IMR-90 (cell line): ENCODE measurements around the gene S100A4. TPM values are rescaled to one million over a fixed set of nuclear protein-coding genes. Genes with fewer than 3 reads are reported as not detected.

Source experiments
- ATAC-seq: fragments of 200-7000 bp; cut with Tn5 transposase; 2 replicates; pipeline ENCODE4 v1.9.1; 2020; ENCODE audit warnings: low read depth, mild to moderate bottlenecking, moderate library complexity
- BruUV-seq: library from RNA; stranded (reverse); fragments of 400-500 nt; replicated peaks from 2 replicates; lab custom pipeline; 2021; lab: Mats Ljungman, UMichigan
- CTCF ChIA-PET: fragments of 300-600 bp; formaldehyde crosslinking; extraction: SDS; loops from one replicate; lab custom pipeline; 2021; ENCODE audit warnings: antibody characterized with exemption; lab: Yijun Ruan, JAX
- POLR2A ChIA-PET: fragments of 300-600 bp; sonication (Branson Sonifier 250); formaldehyde crosslinking; loops from one replicate; lab custom pipeline; 2022; ENCODE audit warnings: antibody characterized with exemption; ENCODE audit not compliant: unreplicated experiment; lab: Charles Lee
- DNase-seq: peaks from one replicate; pipeline ENCODE4 v3.0.0; 2013
- H2AFZ ChIP-seq: replicated peaks from 2 replicates; pipeline ENCODE3; 2013; ENCODE audit warnings: low read length, mild to moderate bottlenecking; ENCODE audit not compliant: poor library complexity
- H2AK5ac ChIP-seq: 2 replicates; pipeline ENCODE4 v1.6.1; 2013; ENCODE audit warnings: low read depth, low read length, inconsistent platforms
- H2AK9ac ChIP-seq: replicated peaks from 2 replicates; pipeline ENCODE3; 2013; ENCODE audit warnings: mild to moderate bottlenecking, low read depth, low read length, moderate library complexity; ENCODE audit not compliant: poor library complexity
- H2BK120ac ChIP-seq: 2 replicates; pipeline ENCODE4 v1.6.1; 2013; ENCODE audit warnings: low read depth, low read length, inconsistent platforms
- H2BK15ac ChIP-seq: 3 replicates; pipeline ENCODE4 v1.6.1; 2013; ENCODE audit warnings: low read depth, low read length, inconsistent platforms
- H2BK20ac ChIP-seq: 2 replicates; pipeline ENCODE4 v1.6.1; 2013; ENCODE audit warnings: low read depth, mild to moderate bottlenecking, inconsistent platforms, low read length, moderate library complexity
- H2BK5ac ChIP-seq: 2 replicates; pipeline ENCODE4 v1.6.1; 2013; ENCODE audit warnings: mild to moderate bottlenecking, low read depth, low read length, inconsistent platforms; ENCODE audit not compliant: poor library complexity, severe bottlenecking
- H3K14ac ChIP-seq: replicated peaks from 2 replicates; pipeline ENCODE4 v1.6.1; 2013; ENCODE audit warnings: low read depth, low read length, inconsistent platforms
- H3K18ac ChIP-seq: 2 replicates; pipeline ENCODE4 v1.6.1; 2013; ENCODE audit warnings: low read depth, low read length, control low read depth
- H3K23ac ChIP-seq: 2 replicates; pipeline ENCODE4 v1.6.1; 2013; ENCODE audit warnings: low read depth, low read length, inconsistent platforms
- H3K27ac ChIP-seq: 2 replicates; pipeline ENCODE4 v1.5.1; 2013; ENCODE audit warnings: mild to moderate bottlenecking, control low read depth, low read length; ENCODE audit not compliant: insufficient read depth
- H3K27me3 ChIP-seq: 2 replicates; pipeline ENCODE4 v1.6.1; 2013; ENCODE audit warnings: low read length; ENCODE audit not compliant: control insufficient read depth, insufficient read depth
- H3K36me3 ChIP-seq: 2 replicates; pipeline ENCODE4 v1.6.1; 2013; ENCODE audit warnings: low read length, mixed read lengths; ENCODE audit not compliant: control insufficient read depth, insufficient read depth
- H3K4ac ChIP-seq: 2 replicates; pipeline ENCODE4 v1.6.1; 2013; ENCODE audit warnings: low read depth, low read length, inconsistent platforms
- H3K4me1 ChIP-seq: 2 replicates; pipeline ENCODE4 v1.6.1; 2013; ENCODE audit warnings: low read length, mixed read lengths; ENCODE audit not compliant: control insufficient read depth, insufficient read depth
- H3K4me2 ChIP-seq: 2 replicates; pipeline ENCODE4 v1.6.1; 2013; ENCODE audit warnings: low read depth, mild to moderate bottlenecking, control low read depth, low read length, moderate library complexity
- H3K4me3 ChIP-seq: 2 replicates; pipeline ENCODE4 v1.5.1; 2013; ENCODE audit warnings: low read depth, mild to moderate bottlenecking, control low read depth, low read length, moderate library complexity; ENCODE audit not compliant: insufficient read depth
- H3K56ac ChIP-seq: 2 replicates; pipeline ENCODE4 v1.6.1; 2013; ENCODE audit warnings: low read length, inconsistent platforms; ENCODE audit not compliant: insufficient read depth; ENCODE audit errors: extremely low read depth
- H3K79me1 ChIP-seq, 2 experiments: 2 replicates each; pipeline ENCODE4 v1.6.1; 2013; ENCODE audit warnings: low read length in 2 of 2, inconsistent platforms in 1 of 2, low read depth in 1 of 2
- H3K9ac ChIP-seq: 2 replicates; pipeline ENCODE4 v1.6.1; 2013; ENCODE audit warnings: low read depth, low read length, control low read depth
- H3K9me1 ChIP-seq: 2 replicates; pipeline ENCODE4 v1.6.1; 2013; ENCODE audit warnings: low read length, inconsistent platforms; ENCODE audit not compliant: insufficient read depth
- H3K9me3 ChIP-seq: 2 replicates; pipeline ENCODE4 v1.6.1; 2013; ENCODE audit warnings: low read length; ENCODE audit not compliant: control insufficient read depth, insufficient read depth
- H4K20me1 ChIP-seq: 2 replicates; pipeline ENCODE4 v1.6.1; 2013; ENCODE audit warnings: low read length, inconsistent platforms; ENCODE audit not compliant: insufficient read depth
- H4K5ac ChIP-seq: 2 replicates; pipeline ENCODE4 v1.6.1; 2013; ENCODE audit warnings: mild to moderate bottlenecking, low read depth, low read length, control low read depth
- H4K8ac ChIP-seq, 2 experiments: 2 replicates each; pipeline ENCODE4 v1.6.1; 2013; ENCODE audit warnings: low read depth in 2 of 2, low read length in 2 of 2, control low read depth in 1 of 2, inconsistent platforms in 1 of 2
- H4K91ac ChIP-seq: 2 replicates; pipeline ENCODE4 v1.6.1; 2013; ENCODE audit warnings: low read depth, low read length, inconsistent platforms; ENCODE audit not compliant: insufficient read depth
- BHLHE40 ChIP-seq: fragments of 150-350 bp; IDR thresholded peaks from 2 replicates; pipeline ENCODE4 v1.6.1; 2016; ENCODE audit warnings: mild to moderate bottlenecking, low read depth, low read length
- CEBPB ChIP-seq: IDR thresholded peaks from 2 replicates; pipeline ENCODE4 v1.6.1; 2012; ENCODE audit warnings: low read depth, low read length, improper control_type of control experiment
- CHD1 ChIP-seq: IDR thresholded peaks from 2 replicates; pipeline ENCODE4 v1.6.1; 2012; ENCODE audit warnings: low read depth, low read length, improper control_type of control experiment
- FOS ChIP-seq: fragments of 150-350 bp; IDR thresholded peaks from 2 replicates; pipeline ENCODE4 v1.6.1; 2016; ENCODE audit warnings: low read depth, low read length
- MAFK ChIP-seq: IDR thresholded peaks from 2 replicates; pipeline ENCODE4 v1.6.1; 2012; ENCODE audit warnings: low read depth, low read length, improper control_type of control experiment
- MAZ ChIP-seq: IDR thresholded peaks from 2 replicates; pipeline ENCODE4 v1.6.1; 2012; ENCODE audit warnings: low read depth, mild to moderate bottlenecking, low read length, improper control_type of control experiment, moderate library complexity, borderline replicate concordance
- MXI1 ChIP-seq: IDR thresholded peaks from 2 replicates; pipeline ENCODE4 v1.6.1; 2012; ENCODE audit warnings: low read depth, mild to moderate bottlenecking, low read length, moderate library complexity, borderline replicate concordance
- POLR2A ChIP-seq: IDR thresholded peaks from 2 replicates; pipeline ENCODE4 v1.6.1; 2012; ENCODE audit warnings: mild to moderate bottlenecking, low read depth, low read length
- RCOR1 ChIP-seq: IDR thresholded peaks from 2 replicates; pipeline ENCODE4 v1.6.1; 2012; ENCODE audit warnings: mild to moderate bottlenecking, low read length, improper control_type of control experiment; ENCODE audit not compliant: insufficient replicate concordance
- RFX5 ChIP-seq: IDR thresholded peaks from 2 replicates; pipeline ENCODE4 v1.8.0; 2012; ENCODE audit warnings: low read depth, mild to moderate bottlenecking, low read length, moderate library complexity
- SMC3 ChIP-seq: fragments of 150-350 bp; IDR thresholded peaks from 2 replicates; pipeline ENCODE4 v1.6.1; 2016; ENCODE audit warnings: low read depth, mild to moderate bottlenecking, antibody characterized with exemption, low read length, moderate library complexity
- WGBS, 2 experiments: methylation state at CpG; one replicate each; pipeline versions ENCODE4 v1.1.5 to v1.1.7; 2013; ENCODE audit warnings: missing lambda C conversion rate in 2 of 2; ENCODE audit not compliant: insufficient read length in 1 of 2; ENCODE audit errors: extremely low coverage in 2 of 2; 5-methylcytosine and 5-hydroxymethylcytosine counted together
- dilution Hi-C: fragments of 300-500 bp; cut with HindIII; formaldehyde crosslinking; loops from one replicate; pipeline ENCODE4 v1.14.3; 2018; ENCODE audit warnings: low sequenced_read_pairs; ENCODE audit not compliant: unreplicated experiment
- in situ Hi-C: fragments of 300-500 bp; cut with MboI; formaldehyde crosslinking; loops from 3 replicates; pipeline ENCODE4 v1.14.3; 2019; ENCODE audit warnings: low sequenced_read_pairs, inconsistent platforms, mixed read lengths
- intact Hi-C: fragments of 100-400 bp; cut with micrococcal nuclease; formaldehyde crosslinking; loops from 2 replicates; pipeline ENCODE4 v1.10.0; 2022
- polyA plus RNA-seq, 3 experiments: library from polyadenylated mRNA; depleted of rRNA; stranded (reverse); fragments of >200 nt; gene quantifications; 2 replicates each; pipeline ENCODE4 v1.2.3, GENCODE V29; 2012; ENCODE audit warnings: low replicate concordance in 1 of 3
- total RNA-seq: library from RNA; depleted of rRNA; stranded (reverse); fragments of >200 nt; gene quantifications from 2 replicates; pipeline ENCODE4 v1.2.3, GENCODE V29; 2012
- TF ChIP-seq, protein P1 (sequence below): fragments of 150-350 bp; IDR thresholded peaks from 2 replicates; pipeline ENCODE4 v1.6.1; 2016; ENCODE audit warnings: low read depth, mild to moderate bottlenecking, low read length, moderate library complexity, borderline replicate concordance
- TF ChIP-seq, protein P2 (sequence below): conservative IDR thresholded peaks from 2 replicates; pipeline ENCODE4 v1.5.1; 2012; ENCODE audit warnings: mild to moderate bottlenecking, low read depth, low read length, improper control_type of control experiment
- TF ChIP-seq, protein P3 (sequence below): fragments of 150-350 bp; IDR thresholded peaks from 2 replicates; pipeline ENCODE4 v1.6.1; 2017; ENCODE audit warnings: mild to moderate bottlenecking, antibody characterized with exemption, low read length, low read depth

S100A4 gene
- total and polyA plus RNA-seq, 2 of the 4 experiments (the other 2 are of a cell fraction), result 5.6 to 16.6 TPM

DNA sequence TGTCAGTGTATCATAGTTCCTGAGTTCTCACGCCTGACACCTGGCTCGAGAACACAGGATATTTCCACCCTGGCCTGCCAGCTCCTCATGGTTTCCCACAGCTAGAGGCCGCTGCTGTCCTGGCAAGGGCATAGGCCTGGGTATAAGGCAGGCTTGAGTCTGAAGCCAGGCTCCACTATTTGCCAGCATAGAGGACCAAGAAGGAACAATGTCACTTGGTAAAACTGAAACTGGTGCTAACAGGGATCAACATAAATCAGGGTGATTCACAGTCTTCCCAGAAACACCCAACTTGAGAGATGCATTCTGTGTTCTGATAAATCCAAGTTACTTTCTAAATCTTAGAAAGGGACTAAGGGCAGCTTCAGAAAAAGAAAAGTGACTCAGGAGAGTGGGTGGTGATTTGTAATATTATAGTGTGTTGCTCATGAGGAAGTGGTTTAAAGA, 27.0 kb upstream of the S100A4 start:
- Histone ChIP-seq H3K36me3 (no peaks in the 10 kb centered on the region), H2BK120ac (peak overlapping the region; percentile 94), H3K18ac (peak overlapping the region; percentile 28; the same call in 1 of the 2 replicates), H3K9me3 (no peaks in the 10 kb centered on the region), H2AK5ac (peak overlapping the region; percentile 84), H3K4ac (peak overlapping the region; percentile 24), H2BK15ac (peak overlapping the region; percentile 51; the same call in 1 of the 3 replicates), H3K4me2 (peak overlapping the region; percentile 48; the same call in 1 of the 2 replicates), H4K5ac (peak overlapping the region; percentile 28; the same call in 1 of the 2 replicates), H4K20me1 (no peaks in the 10 kb centered on the region), H3K4me3 (no peak overlapping the region), H3K9me1 (peaks cover 15% of the 10 kb centered on the region), H3K9ac (peak overlapping the region; percentile 3; the same call in 1 of the 2 replicates), H2AFZ (peak overlapping the region; percentile 82), H2AK9ac (peak overlapping the region; percentile 91), H3K23ac (peak overlapping the region; percentile 7; the same call in 1 of the 2 replicates), H3K79me1 (peaks cover 0 to 13% of the 10 kb centered on the region in 2 experiments; a peak in 2 of 4 replicates), H4K91ac (peak overlapping the region; percentile 71), H3K56ac (peak overlapping the region; percentile 57), H2BK20ac (peak overlapping the region; percentile 58; the same call in 1 of the 2 replicates), H3K27ac (peak overlapping the region; percentile 36; the same call in 1 of the 2 replicates), H2BK5ac (peak overlapping the region; percentile 80), H4K8ac (peak overlapping the region; percentile 53 to 78), H3K27me3 (no peaks in the 10 kb centered on the region), H3K14ac (peak overlapping the region; percentile 59), H3K4me1 (peaks cover 16% of the 10 kb centered on the region)
- ChIA-PET POLR2A (interaction anchor here (0.6 to 1.9 kb wide), 3 partner anchors 37 to 61 kb away, joined by 3 to 7 read pairs (median 3); partner anchors contain the start of genes S100A13 and S100A6), CTCF (interaction anchor here (0.6 to 2.3 kb wide), 19 partner anchors 20 to 94 kb away, joined by 3 to 16 read pairs (median 3); partner anchors contain the start of genes CHTOP, S100A13 and S100A16)
- DNase-seq, result peak; percentile 82
- in situ Hi-C loops (no loop called here), dilution Hi-C loops (no loop called here), intact Hi-C loops (loop anchor here (1.0 to 2.0 kb wide), 8 partner anchors 40 to 177 kb away; partner anchors contain the start of genes CHTOP, ILF2, S100A13 and S100A16)
- 20% methylated on average over 1 of the region's 3 CpGs; no CpG with 5 or more reads in 1 of the 2 experiments for whole genome bisulfite sequencing, 2 experiments
- no TSS peak for BruUV-seq
- ATAC-seq, result peak; percentile 82
- no peak for TF ChIP-seq CHD1
- TF ChIP-seq MXI1, result no peak
- no peak for TF ChIP-seq MAZ
- peak; percentile 49; the same call in 1 of the 2 replicates for TF ChIP-seq FOS
- peak; percentile 73 for TF ChIP-seq SMC3
- TF ChIP-seq CEBPB, result no peak; the same call in 1 of the 2 replicates
- TF ChIP-seq, protein P1, sequence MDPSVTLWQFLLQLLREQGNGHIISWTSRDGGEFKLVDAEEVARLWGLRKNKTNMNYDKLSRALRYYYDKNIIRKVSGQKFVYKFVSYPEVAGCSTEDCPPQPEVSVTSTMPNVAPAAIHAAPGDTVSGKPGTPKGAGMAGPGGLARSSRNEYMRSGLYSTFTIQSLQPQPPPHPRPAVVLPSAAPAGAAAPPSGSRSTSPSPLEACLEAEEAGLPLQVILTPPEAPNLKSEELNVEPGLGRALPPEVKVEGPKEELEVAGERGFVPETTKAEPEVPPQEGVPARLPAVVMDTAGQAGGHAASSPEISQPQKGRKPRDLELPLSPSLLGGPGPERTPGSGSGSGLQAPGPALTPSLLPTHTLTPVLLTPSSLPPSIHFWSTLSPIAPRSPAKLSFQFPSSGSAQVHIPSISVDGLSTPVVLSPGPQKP, result no peak
- TF ChIP-seq, protein P2, sequence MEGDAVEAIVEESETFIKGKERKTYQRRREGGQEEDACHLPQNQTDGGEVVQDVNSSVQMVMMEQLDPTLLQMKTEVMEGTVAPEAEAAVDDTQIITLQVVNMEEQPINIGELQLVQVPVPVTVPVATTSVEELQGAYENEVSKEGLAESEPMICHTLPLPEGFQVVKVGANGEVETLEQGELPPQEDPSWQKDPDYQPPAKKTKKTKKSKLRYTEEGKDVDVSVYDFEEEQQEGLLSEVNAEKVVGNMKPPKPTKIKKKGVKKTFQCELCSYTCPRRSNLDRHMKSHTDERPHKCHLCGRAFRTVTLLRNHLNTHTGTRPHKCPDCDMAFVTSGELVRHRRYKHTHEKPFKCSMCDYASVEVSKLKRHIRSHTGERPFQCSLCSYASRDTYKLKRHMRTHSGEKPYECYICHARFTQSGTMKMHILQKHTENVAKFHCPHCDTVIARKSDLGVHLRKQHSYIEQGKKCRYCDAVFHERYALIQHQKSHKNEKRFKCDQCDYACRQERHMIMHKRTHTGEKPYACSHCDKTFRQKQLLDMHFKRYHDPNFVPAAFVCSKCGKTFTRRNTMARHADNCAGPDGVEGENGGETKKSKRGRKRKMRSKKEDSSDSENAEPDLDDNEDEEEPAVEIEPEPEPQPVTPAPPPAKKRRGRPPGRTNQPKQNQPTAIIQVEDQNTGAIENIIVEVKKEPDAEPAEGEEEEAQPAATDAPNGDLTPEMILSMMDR, result peak; percentile 86
- TF ChIP-seq POLR2A, result peak; percentile 46; the same call in 1 of the 2 replicates
- TF ChIP-seq MAFK, result no peak
- no peak for TF ChIP-seq RFX5
- peak; percentile 41 for TF ChIP-seq RCOR1
- TF ChIP-seq BHLHE40, result no peak
- TF ChIP-seq, protein P3, sequence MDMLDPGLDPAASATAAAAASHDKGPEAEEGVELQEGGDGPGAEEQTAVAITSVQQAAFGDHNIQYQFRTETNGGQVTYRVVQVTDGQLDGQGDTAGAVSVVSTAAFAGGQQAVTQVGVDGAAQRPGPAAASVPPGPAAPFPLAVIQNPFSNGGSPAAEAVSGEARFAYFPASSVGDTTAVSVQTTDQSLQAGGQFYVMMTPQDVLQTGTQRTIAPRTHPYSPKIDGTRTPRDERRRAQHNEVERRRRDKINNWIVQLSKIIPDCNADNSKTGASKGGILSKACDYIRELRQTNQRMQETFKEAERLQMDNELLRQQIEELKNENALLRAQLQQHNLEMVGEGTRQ, result no peak
